B cell (primary cell): ENCODE data around the gene ZNF407. TPM values are rescaled to one million over a fixed set of nuclear protein-coding genes. Genes with fewer than 3 reads are reported as not detected.

Source experiments
- ATAC-seq: fragments of 200-7000 bp; cut with Tn5 transposase; one replicate; pipeline ENCODE4 v1.10.0; 2021; ENCODE audit warnings: low read depth, mild to moderate bottlenecking, moderate number of reproducible peaks, moderate library complexity
- CTCF ChIA-PET: fragments of 350-600 bp; sonication (Branson Sonifier 250); formaldehyde crosslinking; loops from one replicate; lab custom pipeline; 2021; ENCODE audit warnings: antibody characterized with exemption, inconsistent platforms; lab: Charles Lee
- POLR2A ChIA-PET: fragments of 350-600 bp; sonication (Branson Sonifier 250); formaldehyde crosslinking; loops from one replicate; lab custom pipeline; 2021; ENCODE audit warnings: antibody characterized with exemption; lab: Charles Lee
- DNase-seq: peaks from one replicate; pipeline ENCODE4 v3.0.0; 2013
- H2AFZ ChIP-seq: 2 replicates; pipeline ENCODE4 v1.6.1; 2012; ENCODE audit warnings: mild to moderate bottlenecking, low read depth, low read length; ENCODE audit not compliant: insufficient read depth, poor library complexity, severe bottlenecking
- H3K27ac ChIP-seq, 2 donors: 1 replicate in 1 of 2; 2 replicates in 1 of 2; pipeline ENCODE4 v1.5.1; 2012 to 2013; ENCODE audit warnings: low read length in 2 of 2, mild to moderate bottlenecking in 2 of 2, moderate library complexity in 1 of 2
- H3K27me3 ChIP-seq, 4 experiments: fragments of 200-600 bp in 1 of 4; sonication (generic) in 1 of 4; replicated peaks in 1 of 4; 1 replicate in 2 of 4; 2 replicates in 2 of 4; pipeline versions ENCODE4 v1.6.1 to v1.7.0; 2013 to 2016; ENCODE audit warnings: low read length in 3 of 4, mild to moderate bottlenecking in 2 of 4, mixed read lengths in 1 of 4, moderate library complexity in 1 of 4; ENCODE audit not compliant: insufficient read depth in 4 of 4, control insufficient read depth in 3 of 4; ENCODE audit errors: control extremely low read depth in 1 of 4
- H3K36me3 ChIP-seq, 2 experiments: replicated peaks in 1 of 2; 1 replicate in 1 of 2; 2 replicates in 1 of 2; pipeline versions ENCODE4 v1.6.1 to v1.7.1; 2013; ENCODE audit warnings: low read length in 1 of 2; ENCODE audit not compliant: insufficient read depth in 2 of 2, control insufficient read depth in 1 of 2; ENCODE audit errors: control extremely low read depth in 1 of 2, extremely low read depth in 1 of 2
- H3K4me1 ChIP-seq, 2 donors: fragments of 200-600 bp in 1 of 2; sonication (generic) in 1 of 2; 1 replicate in 1 of 2; 2 replicates in 1 of 2; pipeline versions ENCODE4 v1.5.1 to v1.6.1; 2013 to 2017; ENCODE audit warnings: low read length in 2 of 2; ENCODE audit not compliant: control insufficient read depth in 2 of 2, insufficient read depth in 2 of 2
- H3K4me2 ChIP-seq: replicated peaks from 2 replicates; pipeline ENCODE3; 2012; ENCODE audit warnings: mild to moderate bottlenecking, low read depth, low read length; ENCODE audit not compliant: poor library complexity, severe bottlenecking
- H3K4me3 ChIP-seq, 5 experiments: fragments of 200-600 bp in 1 of 5; sonication (generic) in 1 of 5; 1 replicate in 3 of 5; 2 replicates in 2 of 5; pipeline versions ENCODE4 v1.5.1 to v1.7.0; 2011 to 2016; ENCODE audit warnings: low read length in 4 of 5, mild to moderate bottlenecking in 4 of 5, low read depth in 2 of 5, control low read depth in 1 of 5, moderate library complexity in 1 of 5; ENCODE audit not compliant: insufficient read depth in 1 of 5; ENCODE audit errors: control extremely low read depth in 1 of 5, extremely low read depth in 1 of 5
- H3K79me2 ChIP-seq: fragments of 200-600 bp; sonication (generic); one replicate; pipeline ENCODE4 v1.6.0; 2016; ENCODE audit warnings: low read length; ENCODE audit not compliant: control insufficient read depth, insufficient read depth
- H3K9ac ChIP-seq: fragments of 200-600 bp; sonication (generic); 2 replicates; pipeline ENCODE4 v1.6.1; 2017; ENCODE audit warnings: mild to moderate bottlenecking, low read length, moderate library complexity
- H3K9me3 ChIP-seq, 3 donors: one replicate each; pipeline versions ENCODE4 v1.6.1 to v1.7.1; 2013; ENCODE audit warnings: low read length in 2 of 3; ENCODE audit not compliant: control insufficient read depth in 2 of 3, insufficient read depth in 1 of 3; ENCODE audit errors: control extremely low read depth in 1 of 3
- H4K20me1 ChIP-seq: 2 replicates; pipeline ENCODE4 v1.6.0; 2012; ENCODE audit warnings: mild to moderate bottlenecking, low read length; ENCODE audit not compliant: insufficient read depth, control insufficient read depth, poor library complexity, severe bottlenecking
- H3K27ac Mint-ChIP-seq: one replicate; pipeline ENCODE4 v1.8.0; 2021; ENCODE audit warnings: mixed read lengths
- H3K27me3 Mint-ChIP-seq: one replicate; pipeline ENCODE4 v1.8.0; 2021; ENCODE audit warnings: mixed read lengths
- H3K4me1 Mint-ChIP-seq: one replicate; pipeline ENCODE4 v1.8.0; 2021; ENCODE audit warnings: mixed read lengths
- H3K4me3 Mint-ChIP-seq: one replicate; pipeline ENCODE4 v1.8.0; 2021; ENCODE audit warnings: mixed read lengths
- H3K9me3 Mint-ChIP-seq: one replicate; pipeline ENCODE4 v1.8.0; 2022; ENCODE audit warnings: mixed read lengths; ENCODE audit not compliant: insufficient read depth
- CTCF ChIP-seq: fragments of 200-600 bp; IDR thresholded peaks from one replicate; pipeline ENCODE4 v1.8.0; 2022; ENCODE audit warnings: antibody characterized with exemption, mild to moderate bottlenecking
- EZH2 ChIP-seq: IDR thresholded peaks from 2 replicates; pipeline ENCODE4 v1.6.1; 2012; ENCODE audit warnings: borderline replicate concordance, low read depth, mild to moderate bottlenecking, moderate library complexity, low read length; ENCODE audit not compliant: insufficient read depth, poor library complexity, severe bottlenecking
- WGBS: methylation state at CpG from one replicate; pipeline ENCODE4 v1.1.5; 2013; ENCODE audit warnings: missing lambda C conversion rate; ENCODE audit not compliant: insufficient coverage; 5-methylcytosine and 5-hydroxymethylcytosine counted together
- intact Hi-C: fragments of 100-400 bp; cut with micrococcal nuclease; formaldehyde crosslinking; loops from one replicate; pipeline ENCODE4 v1.10.0; 2022
- polyA plus RNA-seq: library from polyadenylated mRNA; depleted of rRNA; stranded (reverse); fragments of >200 nt; gene quantifications from 2 replicates; pipeline ENCODE4 v1.2.3, GENCODE V29; 2012
- total RNA-seq, 2 donors: library from RNA; stranded (reverse); fragments of 120-200 nt in 1 of 2; gene quantifications; 1 replicate in 1 of 2; 2 replicates in 1 of 2; pipeline versions ENCODE4 v1.2.3 to v1.2.4, GENCODE V29; 2013 to 2022

The ZNF407 gene
- total and polyA plus RNA-seq, 2 donors (not counting 1 experiment from before 2014, with no cell fraction given), result 4.5 to 37.1 TPM

GRCh38 chr18:75071484-75071785 lies 473.8 kb downstream of the ZNF407 start:
- POLR2A ChIA-PET, result interaction anchor here (1.0 to 1.2 kb wide), 2 partner anchors 137 to 473 kb away, joined by 3 read pairs; no protein-coding TSS in a partner anchor
- peaks cover 0 to 50% (median 5%) of the 10 kb centered on the region in 3 donors for H3K9me3 ChIP-seq
- TF ChIP-seq EZH2 (no peak), CTCF (no peak)
- CTCF ChIA-PET, result interaction anchor here (0.6 kb wide), 1 partner anchor 8 kb away, joined by 3 read pairs; no protein-coding TSS in a partner anchor
- H3K9ac ChIP-seq, result peak overlapping the region; percentile 63
- WGBS, result 52% methylated on average over 9 of the region's 9 CpGs
- peak overlapping the region; percentile 72 for H3K4me2 ChIP-seq
- H3K27me3 ChIP-seq, result no peaks in the 10 kb centered on the region
- H2AFZ ChIP-seq, result peak overlapping the region; percentile 80
- H3K36me3 ChIP-seq, result no peaks in the 10 kb centered on the region
- H3K79me2 ChIP-seq, result no peaks in the 10 kb centered on the region
- DNase-seq, result no peak
- Mint-ChIP-seq H3K4me1 (peaks cover 30% of the 10 kb centered on the region), H3K27ac (peak overlapping the region; percentile 93), H3K27me3 (no peaks in the 10 kb centered on the region), H3K9me3 (peaks cover 4% of the 10 kb centered on the region), H3K4me3 (peak overlapping the region; percentile 85)
- intact Hi-C loops, result loop anchor here (2.0 kb wide), 1 partner anchor 137 kb away; the partner anchor contains the start of gene PTGR3
- no peak for ATAC-seq
- peak overlapping the region; percentile 76 to 84 for H3K27ac ChIP-seq
- H3K4me3 ChIP-seq, result peak overlapping the region; percentile 28 to 64 (median 52)
- H3K4me1 ChIP-seq, result peaks cover 20 to 21% of the 10 kb centered on the region in 2 donors
- H4K20me1 ChIP-seq, result no peaks in the 10 kb centered on the region

- H3K27me3 Mint-ChIP-seq, result no peaks in the 10 kb centered on the region
- intact Hi-C loops, result loop anchor here (2.0 kb wide), 1 partner anchor 137 kb away; the partner anchor contains the start of gene PTGR3
- H4K20me1 ChIP-seq, result no peaks in the 10 kb centered on the region
- ATAC-seq (no peak), DNase-seq (no peak)
- peaks cover 30% of the 10 kb centered on the region for H3K4me1 Mint-ChIP-seq
- H3K9ac ChIP-seq, result no peak overlapping the region
- peak overlapping the region in 1 of 2 donors; percentile 76 for H3K27ac ChIP-seq
- peaks cover 5% of the 10 kb centered on the region for H3K9me3 Mint-ChIP-seq
- no peak overlapping the region for H2AFZ ChIP-seq
- H3K79me2 ChIP-seq, result no peaks in the 10 kb centered on the region
- H3K27ac Mint-ChIP-seq, result peak overlapping the region; percentile 93
- peak overlapping the region; percentile 72 for H3K4me2 ChIP-seq
- H3K4me3 Mint-ChIP-seq, result peak overlapping the region; percentile 85
- peaks cover 20 to 21% of the 10 kb centered on the region in 2 donors for H3K4me1 ChIP-seq
- no peaks in the 10 kb centered on the region for H3K36me3 ChIP-seq
- TF ChIP-seq EZH2 (no peak), CTCF (no peak)
- peaks cover 0 to 56% (median 10%) of the 10 kb centered on the region in 3 donors for H3K9me3 ChIP-seq
- CTCF ChIA-PET, result no interaction called here
- POLR2A ChIA-PET, result interaction anchor here (1.0 to 1.2 kb wide), 2 partner anchors 136 to 474 kb away, joined by 3 read pairs; no protein-coding TSS in a partner anchor
- no peak overlapping the region for H3K4me3 ChIP-seq
- H3K27me3 ChIP-seq, result no peaks in the 10 kb centered on the region
- WGBS, result 97% methylated on average over 27 of the region's 28 CpGs
Measured at GRCh38 chr18:75071866-75072671, 474.4 kb downstream of the ZNF407 start.
